ENCODE data around the gene KANK3. TPM values are rescaled to one million over a fixed set of nuclear protein-coding genes. Genes with fewer than 3 reads are reported as not detected.
A peak's percentile ranks its signal among the peaks of the same experiment; 100 is the strongest.
"Not testable (repeated sequence)": the region's sequence is repeated elsewhere in the genome, so short reads cannot be mapped to it uniquely, and the experiment has no call there.

Gene KANK3
- total RNA-seq, 1 donor from 2014 or later: 2.9 TPM

DNA sequence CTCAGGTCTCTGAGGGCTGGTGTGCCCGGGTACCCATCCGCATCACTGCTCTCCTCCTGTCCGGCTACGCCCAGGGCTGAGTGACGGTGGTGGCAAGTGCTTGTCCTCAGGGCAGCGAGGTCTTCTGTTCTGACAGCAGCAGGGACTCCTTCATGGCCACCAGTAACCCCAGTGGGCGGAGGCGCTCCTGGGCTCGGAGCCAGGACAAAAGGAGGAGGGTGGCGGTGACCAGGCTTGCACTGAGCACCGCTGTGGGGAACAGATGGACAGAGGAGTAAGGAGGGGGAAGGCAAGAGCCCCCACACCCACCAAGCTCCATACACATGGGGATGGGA, 40.7 kb downstream of the KANK3 start:
- Histone ChIP-seq H3K36me3 (ENCODE audit: insufficient read depth, low read length) (no peaks in the 10 kb centered on the region), H2AFZ (ENCODE audit: low read depth, low read length) (no peak overlapping the region), H3K4me1 (ENCODE audit: insufficient read depth, low read length) (peaks cover under 1% of the 10 kb centered on the region), H3K9me3 (ENCODE audit: insufficient read depth, low read depth, low read length) (no peaks in the 10 kb centered on the region), H4K20me1 (ENCODE audit: insufficient read depth, low read length) (peaks cover 4% of the 10 kb centered on the region), H3K27me3 (ENCODE audit: insufficient read depth, low read length) (no peaks in the 10 kb centered on the region), H3K9ac (ENCODE audit: low read length) (no peak overlapping the region), H3K4me2 (ENCODE audit: low read length) (no peak overlapping the region), H3K79me2 (ENCODE audit: insufficient read depth, low read length) (peaks cover 9% of the 10 kb centered on the region), H3K4me3 (ENCODE audit: insufficient read depth, low read depth, low read length) (no peak overlapping the region), H3K27ac (ENCODE audit: low read depth, low read length) (no peak overlapping the region)
- TF ChIP-seq EZH2 (IDR thresholded peaks at IDR 0.05; ENCODE audit: insufficient read depth, low read length) (no peak), CTCF (IDR thresholded peaks at IDR 0.05; ENCODE audit: insufficient read depth, low read depth, low read length) (no peak)
- Mint-ChIP-seq H3K27ac (ENCODE audit: unreplicated experiment) (no peak overlapping the region), H3K36me3 (ENCODE audit: low read depth, unreplicated experiment) (peaks cover 2% of the 10 kb centered on the region), H3K4me1 (ENCODE audit: low read depth, unreplicated experiment) (no peaks in the 10 kb centered on the region), H3K9me3 (ENCODE audit: unreplicated experiment) (no peaks in the 10 kb centered on the region), H3K4me3 (ENCODE audit: unreplicated experiment) (no peak overlapping the region), H3K27me3 (ENCODE audit: low read depth, unreplicated experiment) (peaks cover 4% of the 10 kb centered on the region)
- DNase-seq (ENCODE audit: low read depth): no peak
- no peak for FAIRE-seq

GRCh38 chr19:8291337-8291736, 51.7 kb downstream of the KANK3 start:
- H3K36me3 Mint-ChIP-seq (ENCODE audit: low read depth, unreplicated experiment); H3K4me3 Mint-ChIP-seq (ENCODE audit: unreplicated experiment); H3K4me1 ChIP-seq (ENCODE audit: insufficient read depth, low read length); H3K27me3 ChIP-seq (ENCODE audit: insufficient read depth, low read length); H3K9me3 ChIP-seq (ENCODE audit: insufficient read depth, low read depth, low read length); H2AFZ ChIP-seq (ENCODE audit: low read depth, low read length); DNase-seq (ENCODE audit: low read depth); H3K4me2 ChIP-seq (ENCODE audit: low read length); H3K36me3 ChIP-seq (ENCODE audit: insufficient read depth, low read length); H3K27ac ChIP-seq (ENCODE audit: low read depth, low read length); H3K27ac Mint-ChIP-seq (ENCODE audit: unreplicated experiment); H3K9me3 Mint-ChIP-seq (ENCODE audit: unreplicated experiment); H3K4me3 ChIP-seq (ENCODE audit: insufficient read depth, low read depth, low read length); H3K4me1 Mint-ChIP-seq (ENCODE audit: low read depth, unreplicated experiment); H3K27me3 Mint-ChIP-seq (ENCODE audit: low read depth, unreplicated experiment); H3K9ac ChIP-seq (ENCODE audit: low read length); H3K79me2 ChIP-seq (ENCODE audit: insufficient read depth, low read length); H4K20me1 ChIP-seq (ENCODE audit: insufficient read depth, low read length); FAIRE-seq: not testable (repeated sequence)

- not testable (repeated sequence) for H3K4me1 Mint-ChIP-seq (ENCODE audit: low read depth, unreplicated experiment); H3K9me3 Mint-ChIP-seq (ENCODE audit: unreplicated experiment); H3K27me3 Mint-ChIP-seq (ENCODE audit: low read depth, unreplicated experiment); H3K4me2 ChIP-seq (ENCODE audit: low read length); H2AFZ ChIP-seq (ENCODE audit: low read depth, low read length); H3K4me3 Mint-ChIP-seq (ENCODE audit: unreplicated experiment); H3K79me2 ChIP-seq (ENCODE audit: insufficient read depth, low read length); H3K27ac ChIP-seq (ENCODE audit: low read depth, low read length); H3K27ac Mint-ChIP-seq (ENCODE audit: unreplicated experiment); H3K9ac ChIP-seq (ENCODE audit: low read length); H4K20me1 ChIP-seq (ENCODE audit: insufficient read depth, low read length); H3K36me3 ChIP-seq (ENCODE audit: insufficient read depth, low read length); DNase-seq (ENCODE audit: low read depth); H3K4me1 ChIP-seq (ENCODE audit: insufficient read depth, low read length); H3K4me3 ChIP-seq (ENCODE audit: insufficient read depth, low read depth, low read length); H3K27me3 ChIP-seq (ENCODE audit: insufficient read depth, low read length); H3K36me3 Mint-ChIP-seq (ENCODE audit: low read depth, unreplicated experiment); H3K9me3 ChIP-seq (ENCODE audit: insufficient read depth, low read depth, low read length); FAIRE-seq
These were observed 66.6 kb downstream of the KANK3 start for GRCh38 chr19:8276508-8276907.

Small RNAs within 50 kb of the gene (microRNA-seq; reads per million reads assigned to microRNA genes)
- gene MIR4999: 5.5 reads per million, percentile 23 among the genes with 10 or more reads in this experiment

Other genes with a start within 250 kb of the KANK3 start
- 0.53 and 1.00 TPM in 2 replicates for gene FBN3, start 193.7 kb downstream of the KANK3 start, total RNA-seq
- gene CERS4, start 133.9 kb downstream of the KANK3 start, total RNA-seq: 13.3 and 15.7 TPM in 2 replicates
- 35.6 and 42.2 TPM in 2 replicates for gene CD320, start 34.9 kb downstream of the KANK3 start, total RNA-seq
- 45.4 and 49.3 TPM in 2 replicates for gene NDUFA7, start 21.9 kb downstream of the KANK3 start, total RNA-seq
- gene RPS28, start 21.8 kb downstream of the KANK3 start, total RNA-seq: 1,111 and 1,198 TPM in 2 replicates
- 110 and 115 TPM in 2 replicates for gene ANGPTL4, start 20.9 kb upstream of the KANK3 start, total RNA-seq
- gene RAB11B, start 47.1 kb upstream of the KANK3 start, total RNA-seq: 85.2 and 89.1 TPM in 2 replicates
- gene MARCHF2, start 70.0 kb upstream of the KANK3 start, total RNA-seq: 29.0 and 30.9 TPM in 2 replicates
- gene HNRNPM, start 101.7 kb upstream of the KANK3 start, total RNA-seq: 137 and 172 TPM in 2 replicates
- 0.25 and 0.36 TPM in 2 replicates for gene PRAM1, start 159.4 kb upstream of the KANK3 start, total RNA-seq
- 15.8 and 17.2 TPM in 2 replicates for gene ZNF414, start 170.9 kb upstream of the KANK3 start, total RNA-seq
- gene MYO1F, start 234.2 kb upstream of the KANK3 start, total RNA-seq: 0.12 and 0.23 TPM in 2 replicates